ENCODE results near the gene ST6GALNAC5. TPM values are rescaled to one million over a fixed set of nuclear protein-coding genes. Genes with fewer than 3 reads are reported as not detected.

Gene ST6GALNAC5
- total and polyA plus RNA-seq, 10 of the 15 experiments (the other 5 are each of a cell fraction or from before 2014, with no cell fraction given): under 0.01 to 1.8 (median 0.07) TPM; not detected in 6

DNA sequence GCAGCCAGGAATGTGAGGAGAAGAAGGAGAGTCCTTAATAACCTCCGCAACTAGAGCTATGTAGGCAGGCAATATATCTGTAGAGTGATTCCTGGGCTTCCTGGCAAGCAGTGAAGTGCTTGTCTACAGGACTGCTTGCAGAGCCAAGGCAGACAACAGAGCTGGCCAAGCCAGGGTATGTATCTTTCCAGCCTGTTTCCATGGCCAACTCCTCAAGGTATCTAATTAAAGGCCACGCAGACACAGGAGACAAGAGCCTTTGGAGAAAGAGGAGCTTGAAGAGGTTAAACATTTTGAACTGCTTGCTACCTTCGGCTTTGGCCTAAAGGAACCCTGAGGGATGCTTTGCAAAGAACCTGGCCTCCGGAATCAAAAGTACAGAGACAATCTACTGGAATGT lies 214.6 kb downstream of the ST6GALNAC5 start:
- no peak overlapping the region for H2AFZ ChIP-seq (ENCODE audit: control insufficient read depth, low read depth, low read length)
- no TSS peak for BruUV-seq (replicated peaks)
- no peaks in the 10 kb centered on the region for H3K9me3 ChIP-seq (replicated peaks; ENCODE audit: control insufficient read depth, insufficient read depth, low read length)
- H3K4me3 ChIP-seq: no peak overlapping the region
- in situ Hi-C loops (cut with MboI) (no loop called here), intact Hi-C loops (cut with micrococcal nuclease; ENCODE audit: unreplicated experiment) (no loop called here)
- H3K4me1 ChIP-seq (ENCODE audit: control insufficient read depth, insufficient read depth, low read length): no peaks in the 10 kb centered on the region
- TF ChIP-seq NFYA (IDR thresholded peaks at IDR 0.05; ENCODE audit: borderline replicate concordance, low read depth, low read length) (no peak), ZNF207 (IDR thresholded peaks at IDR 0.05; ENCODE audit: borderline replicate concordance) (no peak), STAT3 (IDR thresholded peaks at IDR 0.05; ENCODE audit: low read depth, low read length) (no peak), ZZZ3 (IDR thresholded peaks at IDR 0.05; ENCODE audit: control insufficient read depth, insufficient read length, low read depth) (no peak), CBFB (IDR thresholded peaks at IDR 0.05; ENCODE audit: low read depth) (no peak), ZBED1 (IDR thresholded peaks at IDR 0.05; ENCODE audit: borderline replicate concordance) (no peak), IRF4 (IDR thresholded peaks at IDR 0.05; ENCODE audit: low read depth, low read length) (no peak), CEBPB (IDR thresholded peaks at IDR 0.05; ENCODE audit: borderline replicate concordance in 1 of 2, low read depth in 2 of 2, low read length in 2 of 2) (no peak), FOXM1 (IDR thresholded peaks at IDR 0.05; ENCODE audit: low read depth, low read length) (no peak), EZH2 (IDR thresholded peaks at IDR 0.05; ENCODE audit: borderline replicate concordance, control insufficient read depth, low read depth, low read length) (no peak), PAX8 (IDR thresholded peaks at IDR 0.05) (no peak)
- TF ChIP-seq, protein P1, sequence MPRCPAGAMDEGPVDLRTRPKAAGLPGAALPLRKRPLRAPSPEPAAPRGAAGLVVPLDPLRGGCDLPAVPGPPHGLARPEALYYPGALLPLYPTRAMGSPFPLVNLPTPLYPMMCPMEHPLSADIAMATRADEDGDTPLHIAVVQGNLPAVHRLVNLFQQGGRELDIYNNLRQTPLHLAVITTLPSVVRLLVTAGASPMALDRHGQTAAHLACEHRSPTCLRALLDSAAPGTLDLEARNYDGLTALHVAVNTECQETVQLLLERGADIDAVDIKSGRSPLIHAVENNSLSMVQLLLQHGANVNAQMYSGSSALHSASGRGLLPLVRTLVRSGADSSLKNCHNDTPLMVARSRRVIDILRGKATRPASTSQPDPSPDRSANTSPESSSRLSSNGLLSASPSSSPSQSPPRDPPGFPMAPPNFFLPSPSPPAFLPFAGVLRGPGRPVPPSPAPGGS (IDR thresholded peaks at IDR 0.05; ENCODE audit: borderline replicate concordance, insufficient read depth, low read depth, low read length, poor library complexity, severe bottlenecking): no peak
- TF ChIP-seq, protein P2, sequence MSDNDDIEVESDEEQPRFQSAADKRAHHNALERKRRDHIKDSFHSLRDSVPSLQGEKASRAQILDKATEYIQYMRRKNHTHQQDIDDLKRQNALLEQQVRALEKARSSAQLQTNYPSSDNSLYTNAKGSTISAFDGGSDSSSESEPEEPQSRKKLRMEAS (IDR thresholded peaks at IDR 0.05; ENCODE audit: low read depth, low read length): no peak
- TF ChIP-seq, protein P3, sequence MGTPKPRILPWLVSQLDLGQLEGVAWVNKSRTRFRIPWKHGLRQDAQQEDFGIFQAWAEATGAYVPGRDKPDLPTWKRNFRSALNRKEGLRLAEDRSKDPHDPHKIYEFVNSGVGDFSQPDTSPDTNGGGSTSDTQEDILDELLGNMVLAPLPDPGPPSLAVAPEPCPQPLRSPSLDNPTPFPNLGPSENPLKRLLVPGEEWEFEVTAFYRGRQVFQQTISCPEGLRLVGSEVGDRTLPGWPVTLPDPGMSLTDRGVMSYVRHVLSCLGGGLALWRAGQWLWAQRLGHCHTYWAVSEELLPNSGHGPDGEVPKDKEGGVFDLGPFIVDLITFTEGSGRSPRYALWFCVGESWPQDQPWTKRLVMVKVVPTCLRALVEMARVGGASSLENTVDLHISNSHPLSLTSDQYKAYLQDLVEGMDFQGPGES (IDR thresholded peaks at IDR 0.05): no peak
- TF ChIP-seq, protein P4, sequence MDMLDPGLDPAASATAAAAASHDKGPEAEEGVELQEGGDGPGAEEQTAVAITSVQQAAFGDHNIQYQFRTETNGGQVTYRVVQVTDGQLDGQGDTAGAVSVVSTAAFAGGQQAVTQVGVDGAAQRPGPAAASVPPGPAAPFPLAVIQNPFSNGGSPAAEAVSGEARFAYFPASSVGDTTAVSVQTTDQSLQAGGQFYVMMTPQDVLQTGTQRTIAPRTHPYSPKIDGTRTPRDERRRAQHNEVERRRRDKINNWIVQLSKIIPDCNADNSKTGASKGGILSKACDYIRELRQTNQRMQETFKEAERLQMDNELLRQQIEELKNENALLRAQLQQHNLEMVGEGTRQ (IDR thresholded peaks at IDR 0.05; ENCODE audit: borderline replicate concordance, low read depth, low read length): no peak
- TF ChIP-seq, protein P5, sequence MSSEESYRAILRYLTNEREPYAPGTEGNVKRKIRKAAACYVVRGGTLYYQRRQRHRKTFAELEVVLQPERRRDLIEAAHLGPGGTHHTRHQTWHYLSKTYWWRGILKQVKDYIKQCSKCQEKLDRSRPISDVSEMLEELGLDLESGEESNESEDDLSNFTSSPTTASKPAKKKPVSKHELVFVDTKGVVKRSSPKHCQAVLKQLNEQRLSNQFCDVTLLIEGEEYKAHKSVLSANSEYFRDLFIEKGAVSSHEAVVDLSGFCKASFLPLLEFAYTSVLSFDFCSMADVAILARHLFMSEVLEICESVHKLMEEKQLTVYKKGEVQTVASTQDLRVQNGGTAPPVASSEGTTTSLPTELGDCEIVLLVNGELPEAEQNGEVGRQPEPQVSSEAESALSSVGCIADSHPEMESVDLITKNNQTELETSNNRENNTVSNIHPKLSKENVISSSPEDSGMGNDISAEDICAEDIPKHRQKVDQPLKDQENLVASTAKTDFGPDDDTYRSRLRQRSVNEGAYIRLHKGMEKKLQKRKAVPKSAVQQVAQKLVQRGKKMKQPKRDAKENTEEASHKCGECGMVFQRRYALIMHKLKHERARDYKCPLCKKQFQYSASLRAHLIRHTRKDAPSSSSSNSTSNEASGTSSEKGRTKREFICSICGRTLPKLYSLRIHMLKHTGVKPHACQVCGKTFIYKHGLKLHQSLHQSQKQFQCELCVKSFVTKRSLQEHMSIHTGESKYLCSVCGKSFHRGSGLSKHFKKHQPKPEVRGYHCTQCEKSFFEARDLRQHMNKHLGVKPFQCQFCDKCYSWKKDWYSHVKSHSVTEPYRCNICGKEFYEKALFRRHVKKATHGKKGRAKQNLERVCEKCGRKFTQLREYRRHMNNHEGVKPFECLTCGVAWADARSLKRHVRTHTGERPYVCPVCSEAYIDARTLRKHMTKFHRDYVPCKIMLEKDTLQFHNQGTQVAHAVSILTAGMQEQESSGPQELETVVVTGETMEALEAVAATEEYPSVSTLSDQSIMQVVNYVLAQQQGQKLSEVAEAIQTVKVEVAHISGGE (CRISPR knock-in tag; IDR thresholded peaks at IDR 0.05): no peak
- H3K27me3 ChIP-seq (replicated peaks in 1 of 2; ENCODE audit: control insufficient read depth in 2 of 2, insufficient read depth in 2 of 2, low read length in 1 of 2): no peaks in the 10 kb centered on the region; a peak in 1 of 4 replicates
- no peaks in the 10 kb centered on the region for H3K79me2 ChIP-seq (ENCODE audit: control insufficient read depth, insufficient read depth, low read length)
- 51% methylated on average over 4 of the region's 4 CpGs for WGBS (ENCODE audit: insufficient coverage, insufficient replicate concordance, low lambda C conversion rate, missing lambda C conversion rate)
- FAIRE-seq (no peak), DNase-seq (ENCODE audit: low read depth, low spot score) (no peak), ATAC-seq (no peak)
- ChIA-PET RAD21 (ENCODE audit: unreplicated experiment) (interaction anchor here (0.7 to 0.9 kb wide), 2 partner anchors 142 to 149 kb away, joined by 3 read pairs; no protein-coding TSS in a partner anchor), CTCF (interaction anchor here (1.1 kb wide), 1 partner anchor 20 kb away, joined by 5 read pairs; no protein-coding TSS in a partner anchor), POLR2A (interaction anchor here (0.5 kb wide), 1 partner anchor 208 kb away, joined by 7 read pairs; no protein-coding TSS in a partner anchor), SMC1A (ENCODE audit: uncharacterized antibody, unreplicated experiment) (interaction anchor here (1.0 to 1.3 kb wide), 3 partner anchors 15 to 130 kb away, joined by 3 to 5 read pairs (median 3); no protein-coding TSS in a partner anchor)
- no peak overlapping the region for H3K4me2 ChIP-seq (ENCODE audit: control insufficient read depth, insufficient read depth)
- H3K36me3 ChIP-seq (ENCODE audit: control insufficient read depth in 2 of 2, insufficient read depth in 2 of 2, low read length in 1 of 2): no peaks in the 10 kb centered on the region
- H4K20me1 ChIP-seq (ENCODE audit: control insufficient read depth, insufficient read depth): no peaks in the 10 kb centered on the region
- H3K9ac ChIP-seq (ENCODE audit: control insufficient read depth, insufficient read depth, low read length): no peak overlapping the region
- H3K27ac ChIP-seq (ENCODE audit: control insufficient read depth, insufficient read depth): no peak overlapping the region
